Esophagus muscularis mucosa (tissue), 4 donors: ENCODE results near the gene CREB3L4.

Experiments
- EP300 ChIP-seq: sonication (generic); formaldehyde crosslinking; IDR thresholded peaks from one replicate; pipeline ENCODE4 v1.6.1; 2017; ENCODE audit warnings: antibody characterized with exemption
- POLR2A ChIP-seq: fragments of 450-650 bp; IDR thresholded peaks from one replicate; pipeline ENCODE4 v1.6.1; 2017; ENCODE audit warnings: antibody characterized with exemption, moderate library complexity, mild to moderate bottlenecking, low read depth
- TF ChIP-seq, protein P1 (sequence below), 3 experiments: fragments of 200-600 bp in 2 of 3; fragments of 450-650 bp in 1 of 3; sonication (generic) in 2 of 3; IDR thresholded peaks; one replicate each; pipeline ENCODE4 v1.5.1; 2017 to 2019; ENCODE audit warnings: antibody characterized with exemption in 3 of 3, mild to moderate bottlenecking in 2 of 3, moderate library complexity in 1 of 3

DNA sequence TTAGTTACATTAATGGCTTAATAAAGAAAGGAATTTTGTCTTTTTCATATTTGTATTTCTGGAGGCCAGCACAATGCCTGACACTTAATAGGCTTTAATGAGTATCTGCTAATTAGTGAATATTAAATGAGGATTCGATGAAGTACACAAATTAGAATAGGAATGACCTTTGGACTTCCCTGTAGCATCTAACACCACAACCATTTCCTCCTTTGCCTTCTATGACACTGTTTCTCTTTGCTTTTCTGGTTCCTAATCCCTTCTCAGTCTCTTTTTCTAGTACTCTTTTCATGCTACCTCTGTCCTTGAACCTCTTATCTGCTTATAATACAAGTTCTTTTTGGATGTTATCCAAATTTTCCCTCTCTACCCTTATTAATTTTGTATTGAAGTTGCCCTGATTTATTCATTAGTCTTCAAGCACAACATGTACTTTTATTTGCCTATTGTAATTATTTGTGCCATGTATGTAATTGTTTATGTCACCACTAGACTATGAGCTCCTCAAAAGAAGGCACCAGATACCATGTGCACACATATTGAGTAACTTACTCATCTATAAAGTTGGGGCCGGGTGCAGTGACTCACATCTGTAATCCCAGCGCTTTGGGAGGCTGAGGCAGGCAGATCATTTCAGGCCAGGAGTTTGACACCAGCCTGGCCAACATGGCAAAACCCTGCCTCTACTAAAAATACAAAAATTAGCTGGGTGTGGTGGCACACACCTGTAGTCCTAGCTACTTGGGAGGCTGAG, 46.6 kb downstream of the CREB3L4 start:
- TF ChIP-seq EP300 (no peak), POLR2A (no peak)
- TF ChIP-seq, protein P1, sequence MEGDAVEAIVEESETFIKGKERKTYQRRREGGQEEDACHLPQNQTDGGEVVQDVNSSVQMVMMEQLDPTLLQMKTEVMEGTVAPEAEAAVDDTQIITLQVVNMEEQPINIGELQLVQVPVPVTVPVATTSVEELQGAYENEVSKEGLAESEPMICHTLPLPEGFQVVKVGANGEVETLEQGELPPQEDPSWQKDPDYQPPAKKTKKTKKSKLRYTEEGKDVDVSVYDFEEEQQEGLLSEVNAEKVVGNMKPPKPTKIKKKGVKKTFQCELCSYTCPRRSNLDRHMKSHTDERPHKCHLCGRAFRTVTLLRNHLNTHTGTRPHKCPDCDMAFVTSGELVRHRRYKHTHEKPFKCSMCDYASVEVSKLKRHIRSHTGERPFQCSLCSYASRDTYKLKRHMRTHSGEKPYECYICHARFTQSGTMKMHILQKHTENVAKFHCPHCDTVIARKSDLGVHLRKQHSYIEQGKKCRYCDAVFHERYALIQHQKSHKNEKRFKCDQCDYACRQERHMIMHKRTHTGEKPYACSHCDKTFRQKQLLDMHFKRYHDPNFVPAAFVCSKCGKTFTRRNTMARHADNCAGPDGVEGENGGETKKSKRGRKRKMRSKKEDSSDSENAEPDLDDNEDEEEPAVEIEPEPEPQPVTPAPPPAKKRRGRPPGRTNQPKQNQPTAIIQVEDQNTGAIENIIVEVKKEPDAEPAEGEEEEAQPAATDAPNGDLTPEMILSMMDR (IDR thresholded peaks at IDR 0.05): no peak
